Gastrocnemius medialis (tissue), 4 donors: ENCODE results near the gene NCF4. TPM values are rescaled to one million over a fixed set of nuclear protein-coding genes. Genes with fewer than 3 reads are reported as not detected.

Source experiments
- ATAC-seq, 2 donors: fragments of 150-250 bp; one replicate each; pipeline ENCODE4 v1.9.1; 2016
- DNase-seq, 2 donors: peaks; one replicate each; pipeline ENCODE4 v3.0.0-alpha.2; 2019
- H3K27ac ChIP-seq, 4 donors: fragments of 200-600 bp; sonication (generic); 1 replicate in 1 of 4; 2 replicates in 3 of 4; pipeline ENCODE4 v1.5.1; 2016 to 2018; ENCODE audit warnings: mild to moderate bottlenecking in 2 of 4, moderate library complexity in 1 of 4
- H3K27me3 ChIP-seq, 3 donors: fragments of 200-600 bp; sonication (generic) in 2 of 3; 1 replicate in 1 of 3; 2 replicates in 2 of 3; pipeline versions ENCODE4 v1.5.1 to v1.6.0; 2016 to 2019; ENCODE audit warnings: mild to moderate bottlenecking in 1 of 3, moderate library complexity in 1 of 3
- H3K36me3 ChIP-seq, 2 donors: fragments of 200-600 bp; sonication (generic) in 1 of 2; one replicate each; pipeline ENCODE4 v1.5.1; 2017 to 2018
- H3K4me1 ChIP-seq, 2 donors: fragments of 200-600 bp; sonication (generic) in 1 of 2; one replicate each; pipeline ENCODE4 v1.5.1; 2016 to 2017; ENCODE audit warnings: mild to moderate bottlenecking in 2 of 2
- H3K4me3 ChIP-seq, 4 donors: fragments of 200-600 bp; sonication (generic) in 3 of 4; 1 replicate in 1 of 4; 2 replicates in 3 of 4; pipeline ENCODE4 v1.5.1; 2016 to 2019; ENCODE audit warnings: mild to moderate bottlenecking in 2 of 4
- H3K9me3 ChIP-seq, 3 donors: fragments of 200-600 bp; sonication (generic) in 2 of 3; 1 replicate in 1 of 3; 2 replicates in 2 of 3; pipeline ENCODE4 v1.5.1; 2016 to 2019
- POLR2A ChIP-seq, 2 donors: fragments of 450-650 bp; IDR thresholded peaks; one replicate each; pipeline ENCODE4 v1.6.1; 2017; ENCODE audit warnings: antibody characterized with exemption in 2 of 2, mild to moderate bottlenecking in 2 of 2, moderate library complexity in 2 of 2
- in situ Hi-C, 4 donors: fragments of 200-750 bp; cut with MboI; loops; one replicate each; pipeline versions ENCODE4 v1.15.0 to v1.8.0; 2017; ENCODE audit warnings: low sequenced_read_pairs in 4 of 4
- intact Hi-C: fragments of 100-400 bp; cut with DNase I; formaldehyde crosslinking; loops from one replicate; pipeline ENCODE4 v1.15.1; 2023; ENCODE audit warnings: low total_unique reads
- total RNA-seq, 4 donors: library from RNA; depleted of rRNA; stranded (reverse); fragments of >200 nt; gene quantifications; one replicate each; pipeline versions ENCODE4 v1.1.0 to v1.2.3, GENCODE V29; 2016
- TF ChIP-seq, protein P1 (sequence below), 5 experiments: fragments of 450-650 bp in 3 of 5; fragments of 200-600 bp in 2 of 5; sonication (generic) in 2 of 5; IDR thresholded peaks in 4 of 5; conservative IDR thresholded peaks in 1 of 5; 1 replicate in 4 of 5; 2 replicates in 1 of 5; pipeline ENCODE4 v1.5.1; 2016 to 2019; ENCODE audit warnings: antibody characterized with exemption in 5 of 5, mild to moderate bottlenecking in 3 of 5, moderate library complexity in 3 of 5

NCF4 gene
- total RNA-seq, 4 donors from 2014 or later = 1.8 to 5.5 (median 2.9) TPM

DNA sequence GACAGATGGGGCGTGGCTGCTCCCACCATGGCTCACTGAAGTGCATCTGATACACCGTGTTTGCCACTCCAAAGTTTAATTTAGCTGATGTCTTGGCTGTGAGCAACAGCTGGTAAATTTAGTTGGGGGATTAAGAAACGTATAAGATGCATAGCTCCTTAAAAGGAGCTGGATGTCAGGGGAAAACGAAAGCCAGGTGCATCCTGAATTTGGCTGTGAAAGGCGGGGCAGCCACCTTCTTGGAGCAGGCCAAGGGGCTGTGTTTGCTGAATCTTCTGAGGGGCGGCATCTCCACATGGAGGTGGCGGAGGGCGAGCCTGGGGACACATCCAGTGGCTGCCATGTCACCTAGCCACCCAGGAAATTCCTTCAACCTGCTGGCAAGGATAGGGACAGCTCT lies 20.7 kb upstream of the NCF4 start:
- in situ Hi-C loops = no loop called here
- Histone ChIP-seq H3K9me3 (no peaks in the 10 kb centered on the region), H3K4me3 (no peak overlapping the region), H3K27ac (no peak overlapping the region), H3K4me1 (no peaks in the 10 kb centered on the region), H3K27me3 (peaks cover 0 to 13% (median 8%) of the 10 kb centered on the region in 3 donors), H3K36me3 (no peaks in the 10 kb centered on the region)
- TF ChIP-seq POLR2A (IDR thresholded peaks at IDR 0.05) = no peak
- TF ChIP-seq, protein P1, sequence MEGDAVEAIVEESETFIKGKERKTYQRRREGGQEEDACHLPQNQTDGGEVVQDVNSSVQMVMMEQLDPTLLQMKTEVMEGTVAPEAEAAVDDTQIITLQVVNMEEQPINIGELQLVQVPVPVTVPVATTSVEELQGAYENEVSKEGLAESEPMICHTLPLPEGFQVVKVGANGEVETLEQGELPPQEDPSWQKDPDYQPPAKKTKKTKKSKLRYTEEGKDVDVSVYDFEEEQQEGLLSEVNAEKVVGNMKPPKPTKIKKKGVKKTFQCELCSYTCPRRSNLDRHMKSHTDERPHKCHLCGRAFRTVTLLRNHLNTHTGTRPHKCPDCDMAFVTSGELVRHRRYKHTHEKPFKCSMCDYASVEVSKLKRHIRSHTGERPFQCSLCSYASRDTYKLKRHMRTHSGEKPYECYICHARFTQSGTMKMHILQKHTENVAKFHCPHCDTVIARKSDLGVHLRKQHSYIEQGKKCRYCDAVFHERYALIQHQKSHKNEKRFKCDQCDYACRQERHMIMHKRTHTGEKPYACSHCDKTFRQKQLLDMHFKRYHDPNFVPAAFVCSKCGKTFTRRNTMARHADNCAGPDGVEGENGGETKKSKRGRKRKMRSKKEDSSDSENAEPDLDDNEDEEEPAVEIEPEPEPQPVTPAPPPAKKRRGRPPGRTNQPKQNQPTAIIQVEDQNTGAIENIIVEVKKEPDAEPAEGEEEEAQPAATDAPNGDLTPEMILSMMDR (IDR thresholded peaks at IDR 0.05 in 4 of 5, conservative IDR thresholded peaks at IDR 0.05 in 1 of 5) = no peak
- intact Hi-C loops = no loop called here
- no peak for ATAC-seq
- no peak for DNase-seq

DNA sequence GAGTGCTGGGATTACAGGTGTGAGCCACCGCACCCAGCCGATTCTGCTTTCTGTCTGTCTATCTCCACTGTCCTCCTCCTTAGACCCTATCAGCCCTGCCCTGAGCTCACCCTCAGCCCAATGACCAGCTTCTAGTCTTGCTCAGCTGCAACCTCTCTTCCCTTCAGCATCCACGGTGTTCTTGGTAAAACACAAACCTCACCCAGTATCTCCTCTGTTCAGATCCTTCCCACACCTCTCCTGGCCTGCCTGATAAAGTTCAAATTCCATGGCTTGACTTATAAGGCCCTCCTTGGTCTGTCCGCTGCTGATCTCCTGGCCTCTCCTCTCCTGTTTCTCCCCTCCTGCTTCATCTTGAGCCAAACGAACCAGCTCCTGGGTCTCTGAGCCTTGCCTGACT lies 14.5 kb upstream of the NCF4 start:
- Histone ChIP-seq H3K36me3 (no peaks in the 10 kb centered on the region), H3K4me3 (no peak overlapping the region), H3K27ac (no peak overlapping the region), H3K4me1 (no peaks in the 10 kb centered on the region), H3K9me3 (no peaks in the 10 kb centered on the region), H3K27me3 (peaks cover 0 to 22% (median 21%) of the 10 kb centered on the region in 3 donors)
- DNase-seq (no peak), ATAC-seq (no peak)
- intact Hi-C loops (no loop called here), in situ Hi-C loops (no loop called here)
- TF ChIP-seq, protein P1 (IDR thresholded peaks at IDR 0.05 in 4 of 5, conservative IDR thresholded peaks at IDR 0.05 in 1 of 5) = no peak
- no peak for TF ChIP-seq POLR2A (IDR thresholded peaks at IDR 0.05)

DNA sequence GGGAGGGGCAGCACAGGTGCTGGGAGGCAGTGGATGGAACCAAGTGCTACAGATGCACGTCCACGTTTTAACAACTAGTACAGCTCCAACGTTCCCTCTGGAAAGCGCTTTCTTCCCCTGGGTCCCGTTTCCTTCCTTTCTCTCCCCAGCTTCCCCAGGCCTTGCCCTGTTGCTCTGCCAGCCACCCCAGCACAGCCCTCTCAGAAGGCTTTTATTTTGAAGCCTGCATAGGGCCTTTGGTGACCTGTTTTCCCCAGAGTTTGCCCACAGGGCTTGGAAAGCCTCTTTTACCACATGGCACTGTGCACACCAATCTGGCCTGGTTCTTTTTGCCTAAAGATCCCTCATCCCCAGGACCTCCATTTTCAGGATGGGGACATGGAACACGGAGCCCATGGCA lies 13.9 kb upstream of the NCF4 start:
- Histone ChIP-seq H3K27ac (no peak overlapping the region), H3K4me1 (no peaks in the 10 kb centered on the region), H3K27me3 (peaks cover 0 to 22% (median 22%) of the 10 kb centered on the region in 3 donors), H3K4me3 (no peak overlapping the region), H3K9me3 (no peaks in the 10 kb centered on the region), H3K36me3 (no peaks in the 10 kb centered on the region)
- TF ChIP-seq POLR2A (IDR thresholded peaks at IDR 0.05) = no peak
- TF ChIP-seq, protein P1 (IDR thresholded peaks at IDR 0.05 in 4 of 5, conservative IDR thresholded peaks at IDR 0.05 in 1 of 5) = no peak
- no peak for ATAC-seq
- DNase-seq = no peak
- intact Hi-C loops (no loop called here), in situ Hi-C loops (no loop called here)

DNA sequence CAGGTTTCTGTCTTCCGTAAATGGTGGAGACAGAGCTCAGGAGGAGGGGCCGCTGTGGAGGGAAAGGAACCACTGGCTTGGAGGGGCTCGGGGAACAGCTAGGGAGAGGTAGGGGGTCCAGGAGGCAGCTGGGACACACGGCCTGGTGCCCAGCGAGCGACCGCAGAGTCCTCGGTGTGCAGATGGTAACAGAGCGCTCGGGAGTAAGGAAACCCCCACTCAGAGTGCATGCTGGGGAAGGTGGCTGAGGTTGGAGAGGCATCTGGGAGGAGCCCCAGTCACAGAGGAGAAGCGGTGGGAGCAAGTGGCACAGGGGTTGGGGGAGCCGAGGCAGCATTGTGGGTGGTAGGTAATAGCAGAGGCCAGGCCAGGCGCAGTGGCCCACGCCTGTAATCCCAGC lies 10.8 kb upstream of the NCF4 start:
- in situ Hi-C loops = loop anchor here in 2 of 4 donors (10.0 kb wide), 2 partner anchors 65 to 125 kb away; no protein-coding TSS in a partner anchor
- DNase-seq (no peak), ATAC-seq (no peak)
- H3K27me3 ChIP-seq = peaks cover 0 to 17% (median 15%) of the 10 kb centered on the region in 3 donors
- no peak overlapping the region for H3K27ac ChIP-seq
- no peaks in the 10 kb centered on the region for H3K9me3 ChIP-seq
- intact Hi-C loops = no loop called here
- H3K36me3 ChIP-seq = no peaks in the 10 kb centered on the region
- no peak overlapping the region for H3K4me3 ChIP-seq
- H3K4me1 ChIP-seq = peaks cover 0 to 1% of the 10 kb centered on the region in 2 donors
- TF ChIP-seq, protein P1 (IDR thresholded peaks at IDR 0.05 in 4 of 5, conservative IDR thresholded peaks at IDR 0.05 in 1 of 5) = no peak
- no peak for TF ChIP-seq POLR2A (IDR thresholded peaks at IDR 0.05)

DNA sequence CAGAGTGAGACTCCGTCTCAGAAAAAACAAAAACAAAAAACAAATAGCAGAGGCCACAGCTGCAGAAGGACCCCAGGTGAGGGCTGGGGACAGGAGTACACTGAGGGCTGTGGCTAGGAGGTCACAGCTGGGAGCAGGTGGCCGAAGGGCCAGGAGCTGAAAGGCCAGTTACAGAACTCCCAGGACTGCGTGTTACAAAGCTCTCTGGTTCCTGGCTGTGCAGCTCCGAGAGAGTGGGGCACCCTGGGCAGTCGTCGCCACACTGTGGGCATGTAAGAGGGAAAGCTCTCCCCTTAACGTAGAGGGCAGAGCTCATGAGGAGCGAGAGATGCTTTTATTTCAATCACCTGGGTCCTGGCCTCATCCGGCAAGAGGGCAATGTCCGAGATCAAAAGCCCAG lies 10.1 kb upstream of the NCF4 start:
- intact Hi-C loops = no loop called here

More for the DNA sequence above, 10.1 kb upstream of the NCF4 start:
- in situ Hi-C loops = loop anchor here in 2 of 4 donors (10.0 kb wide), 2 partner anchors 66 to 124 kb away; no protein-coding TSS in a partner anchor
- H3K4me3 ChIP-seq = no peak overlapping the region
- no peaks in the 10 kb centered on the region for H3K36me3 ChIP-seq
- ATAC-seq = no peak
- TF ChIP-seq, protein P1 (IDR thresholded peaks at IDR 0.05 in 4 of 5, conservative IDR thresholded peaks at IDR 0.05 in 1 of 5) = no peak
- TF ChIP-seq POLR2A (IDR thresholded peaks at IDR 0.05) = no peak
- peaks cover 0 to 13% (median 11%) of the 10 kb centered on the region in 3 donors for H3K27me3 ChIP-seq
- no peak overlapping the region for H3K27ac ChIP-seq
- H3K9me3 ChIP-seq = no peaks in the 10 kb centered on the region
- peaks cover 2 to 6% of the 10 kb centered on the region in 2 donors for H3K4me1 ChIP-seq
- no peak for DNase-seq
